ENCODE results near the gene BRINP1.

The BRINP1 gene, protein sequence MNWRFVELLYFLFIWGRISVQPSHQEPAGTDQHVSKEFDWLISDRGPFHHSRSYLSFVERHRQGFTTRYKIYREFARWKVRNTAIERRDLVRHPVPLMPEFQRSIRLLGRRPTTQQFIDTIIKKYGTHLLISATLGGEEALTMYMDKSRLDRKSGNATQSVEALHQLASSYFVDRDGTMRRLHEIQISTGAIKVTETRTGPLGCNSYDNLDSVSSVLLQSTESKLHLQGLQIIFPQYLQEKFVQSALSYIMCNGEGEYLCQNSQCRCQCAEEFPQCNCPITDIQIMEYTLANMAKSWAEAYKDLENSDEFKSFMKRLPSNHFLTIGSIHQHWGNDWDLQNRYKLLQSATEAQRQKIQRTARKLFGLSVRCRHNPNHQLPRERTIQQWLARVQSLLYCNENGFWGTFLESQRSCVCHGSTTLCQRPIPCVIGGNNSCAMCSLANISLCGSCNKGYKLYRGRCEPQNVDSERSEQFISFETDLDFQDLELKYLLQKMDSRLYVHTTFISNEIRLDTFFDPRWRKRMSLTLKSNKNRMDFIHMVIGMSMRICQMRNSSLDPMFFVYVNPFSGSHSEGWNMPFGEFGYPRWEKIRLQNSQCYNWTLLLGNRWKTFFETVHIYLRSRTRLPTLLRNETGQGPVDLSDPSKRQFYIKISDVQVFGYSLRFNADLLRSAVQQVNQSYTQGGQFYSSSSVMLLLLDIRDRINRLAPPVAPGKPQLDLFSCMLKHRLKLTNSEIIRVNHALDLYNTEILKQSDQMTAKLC

GRCh38 chr9:119368681-119369581 lies at the start of gene BRINP1:
Gene BRINP1, minus strand, starts transcription at chr9:119369435. Its CDS starts 56,080 bp downstream, at chr9:119313355.
- peak; percentile 89 for DNase-seq (ENCODE audit: low spot score)

- DNase-seq (ENCODE audit: low spot score) = no peak
Observed at GRCh38 chr9:119418721-119419120, 49.5 kb upstream of the BRINP1 start.

DNA sequence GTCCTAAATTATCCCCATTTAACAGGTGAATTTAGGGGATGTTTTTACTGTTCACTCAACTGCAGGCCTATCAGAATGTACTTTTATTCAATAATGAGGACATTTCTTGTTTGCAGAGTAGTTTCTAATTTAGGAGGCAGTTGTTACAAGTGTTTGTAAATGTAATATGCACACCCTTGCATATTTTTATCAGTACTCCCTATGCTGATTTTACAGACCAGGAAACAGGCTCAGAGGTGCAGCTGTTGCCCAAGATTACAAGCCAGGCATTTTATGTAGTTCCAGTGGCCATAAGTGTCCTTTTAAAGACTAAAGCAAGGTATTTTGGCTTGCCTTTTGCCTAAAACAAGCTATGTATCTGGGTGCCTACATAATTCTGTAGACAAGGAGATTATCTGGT lies 47.6 kb upstream of the BRINP1 start:
- no peak for DNase-seq (ENCODE audit: low spot score)

DNA sequence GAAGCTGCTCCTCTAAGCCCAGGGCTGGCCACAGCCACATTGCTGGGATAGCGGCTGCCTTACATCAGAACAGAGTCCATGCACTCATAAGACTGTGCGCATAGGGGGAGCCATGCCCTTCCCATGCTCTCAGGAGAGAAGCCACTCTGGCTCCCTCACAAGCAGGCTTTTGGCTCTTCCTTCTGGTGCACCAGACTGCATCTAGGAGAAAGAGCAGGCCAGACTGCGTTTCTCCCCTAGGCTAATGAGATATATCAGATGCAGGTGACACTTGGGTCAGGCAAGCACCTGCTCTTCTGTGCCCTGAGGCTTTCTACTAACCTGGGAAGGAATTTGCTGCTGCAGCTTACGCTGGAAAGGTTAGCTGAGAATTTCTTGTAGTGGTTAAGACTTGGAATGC lies 43.2 kb upstream of the BRINP1 start:
- DNase-seq (ENCODE audit: low spot score) = no peak

DNA sequence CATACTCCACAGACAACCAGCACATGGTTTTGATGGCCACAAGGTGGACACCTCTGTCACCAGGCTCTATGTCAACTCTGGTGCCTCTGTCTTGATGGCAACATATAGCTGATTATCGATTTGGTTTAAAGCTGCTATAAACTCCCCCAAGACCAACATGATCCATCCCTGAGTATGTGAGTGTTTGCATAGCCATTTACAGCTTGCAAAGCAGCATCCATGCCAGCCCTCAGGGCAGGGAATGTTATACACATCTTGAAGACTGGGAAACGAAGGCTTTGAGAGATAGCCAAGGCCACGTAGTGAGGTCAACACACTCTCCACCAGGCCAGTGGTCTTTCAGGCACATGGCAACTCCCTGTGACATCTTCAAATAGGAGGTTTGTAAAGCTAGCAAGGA lies 40.3 kb upstream of the BRINP1 start:
- DNase-seq (ENCODE audit: low spot score) = no peak

DNA sequence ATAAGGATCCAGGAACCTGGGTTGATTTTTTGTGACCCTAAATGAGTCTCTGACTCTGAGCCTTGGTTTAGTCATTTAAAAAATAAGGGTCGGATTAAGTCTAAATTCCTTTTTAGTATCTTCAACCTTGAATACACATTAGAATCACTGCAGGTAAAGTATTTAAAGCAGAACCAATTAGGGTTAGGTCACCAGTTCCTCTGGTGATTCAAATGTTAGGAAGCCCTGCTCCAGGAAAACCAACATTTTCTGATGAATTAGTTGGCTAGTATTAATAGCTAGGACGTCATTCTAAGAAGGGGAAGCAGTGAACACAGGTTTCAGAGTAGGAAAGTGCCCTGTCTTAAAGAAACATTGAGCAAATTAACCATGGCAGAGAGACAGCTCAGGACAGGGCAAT lies 31.4 kb upstream of the BRINP1 start:
- DNase-seq (ENCODE audit: low spot score) = no peak

GRCh38 chr9:119398350-119398749 lies 29.1 kb upstream of the BRINP1 start:
- DNase-seq (ENCODE audit: low spot score) = no peak

GRCh38 chr9:119391878-119392277 lies 22.6 kb upstream of the BRINP1 start:
- no peak for DNase-seq (ENCODE audit: low spot score)

DNA sequence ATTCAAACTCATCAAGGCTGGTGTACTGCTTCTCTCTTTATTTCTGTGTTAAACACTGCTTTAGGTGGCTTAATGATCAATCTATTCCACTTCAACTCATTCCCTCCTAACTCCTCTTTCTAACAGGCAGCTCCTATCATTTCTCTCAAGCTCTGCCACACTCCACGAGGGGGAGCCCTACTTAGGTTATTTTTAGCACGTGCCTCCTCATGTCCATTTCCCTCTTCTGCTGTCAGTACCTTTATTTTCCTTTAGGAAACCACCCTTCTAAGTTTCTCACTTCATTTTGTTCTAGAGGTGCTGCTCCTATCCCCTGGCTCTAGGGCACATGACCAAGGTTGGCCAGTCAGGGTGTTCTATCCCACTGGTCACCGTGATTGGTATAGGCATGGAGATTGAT lies 6.7 kb upstream of the BRINP1 start:
- DNase-seq (ENCODE audit: low spot score) = peak; percentile 52

DNA sequence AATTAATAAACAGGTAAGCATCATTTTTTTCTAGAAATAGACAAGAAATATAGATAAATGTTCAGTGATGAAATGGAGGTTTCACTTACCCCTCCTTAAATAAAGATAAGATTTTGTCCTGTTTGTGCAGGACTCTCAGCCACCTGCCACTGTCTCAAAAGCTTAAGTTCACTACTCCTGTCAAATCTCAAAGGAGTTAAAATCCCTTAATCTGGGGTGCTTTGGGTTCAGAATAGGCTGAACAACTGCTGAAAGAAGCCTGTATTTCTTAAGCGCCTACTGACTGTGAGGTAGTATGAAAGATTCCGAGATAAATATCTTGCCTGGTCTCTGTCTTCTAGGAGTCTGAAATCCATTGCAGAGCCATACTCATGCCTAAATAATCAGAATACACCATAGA lies 3.7 kb upstream of the BRINP1 start:
- DNase-seq (ENCODE audit: low spot score) = peak; percentile 56

GRCh38 chr9:119370816-119371215 lies 1.6 kb upstream of the BRINP1 start:
- no peak for DNase-seq (ENCODE audit: low spot score)

GRCh38 chr9:119369680-119370366 lies 588 bp upstream of the BRINP1 start:
- DNase-seq (ENCODE audit: low spot score) = no peak

DNA sequence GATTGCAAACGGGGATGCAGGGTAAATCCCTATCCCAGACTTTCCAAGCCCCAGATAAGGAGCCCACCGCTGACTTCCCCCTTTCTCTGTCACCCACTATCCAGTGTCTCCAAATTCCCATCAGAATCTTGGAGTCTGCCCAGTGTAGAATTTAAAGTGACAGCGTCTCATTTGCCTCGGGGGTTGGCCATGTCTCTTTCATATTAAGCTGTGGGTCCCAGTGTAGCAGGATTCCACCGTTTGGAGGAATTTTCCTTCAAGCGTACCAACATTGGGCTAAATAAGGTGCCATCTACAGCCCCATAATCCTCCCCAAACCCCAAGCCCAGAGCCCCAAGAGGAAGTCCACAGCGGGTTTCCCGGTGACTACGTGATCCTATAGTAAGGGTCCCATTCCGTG lies 1.1 kb downstream of the BRINP1 start:
- DNase-seq (ENCODE audit: low spot score) = no peak

DNA sequence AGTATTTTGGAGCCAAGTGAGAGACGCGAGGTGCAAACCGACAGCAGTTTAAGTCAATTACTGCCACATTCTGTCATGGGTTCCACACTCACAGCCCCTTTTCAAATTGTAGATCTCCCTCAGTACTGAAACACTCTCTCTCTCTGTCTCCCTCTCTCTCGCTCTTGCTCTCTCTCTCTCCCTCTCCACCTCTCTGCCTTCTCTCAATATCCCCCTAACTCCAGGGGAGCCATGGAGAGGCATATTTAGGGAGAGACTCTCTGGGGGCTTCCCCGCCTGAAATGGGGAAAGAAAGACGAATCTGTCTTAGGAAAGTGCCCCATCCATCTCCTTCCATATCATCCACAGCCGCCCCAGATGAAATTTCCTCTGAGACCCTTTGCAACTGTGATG lies 1.6 kb downstream of the BRINP1 start:
- no peak for DNase-seq (ENCODE audit: low spot score)

- no peak for DNase-seq (ENCODE audit: low spot score)
Observed at GRCh38 chr9:119366909-119367682, 2.1 kb downstream of the BRINP1 start.

DNA sequence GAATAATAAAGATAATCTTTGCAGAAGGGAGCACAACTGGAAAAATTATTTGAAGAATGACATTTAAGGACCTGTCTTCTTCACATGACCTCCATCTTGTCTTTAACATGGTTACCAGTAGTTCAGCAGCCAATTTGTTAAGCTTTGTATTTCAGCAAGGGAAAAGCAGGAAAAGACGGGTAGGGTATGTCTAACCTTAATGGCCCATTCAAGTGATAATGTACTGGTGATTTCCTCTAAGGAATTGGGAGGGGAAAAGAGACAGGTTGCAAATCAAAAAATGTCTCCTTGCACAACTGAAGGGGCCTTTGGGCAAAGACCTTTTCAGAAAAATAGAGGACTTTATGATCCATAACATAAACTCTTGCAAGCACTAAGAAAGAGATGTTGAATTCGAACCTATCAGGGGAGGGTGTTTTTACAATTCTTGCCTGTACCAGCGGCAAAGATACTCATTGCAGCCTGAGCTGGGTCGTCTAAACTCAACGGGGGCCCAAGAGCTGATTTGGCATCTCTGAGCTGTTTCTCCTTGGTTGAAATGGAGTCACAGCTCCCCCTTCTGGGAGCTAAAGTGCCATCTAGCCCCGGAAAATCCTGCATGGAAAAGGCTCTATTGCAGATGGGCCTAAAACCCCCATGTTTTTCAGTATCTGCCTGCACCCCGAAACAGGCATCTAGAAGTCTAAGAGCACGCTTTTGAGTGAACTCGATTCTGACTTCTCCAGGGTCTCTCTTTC lies 3.8 kb downstream of the BRINP1 start:
- peak; percentile 73 for DNase-seq (ENCODE audit: low spot score)

GRCh38 chr9:119360237-119360636 lies 9.0 kb downstream of the BRINP1 start:
- DNase-seq (ENCODE audit: low spot score) = no peak

DNA sequence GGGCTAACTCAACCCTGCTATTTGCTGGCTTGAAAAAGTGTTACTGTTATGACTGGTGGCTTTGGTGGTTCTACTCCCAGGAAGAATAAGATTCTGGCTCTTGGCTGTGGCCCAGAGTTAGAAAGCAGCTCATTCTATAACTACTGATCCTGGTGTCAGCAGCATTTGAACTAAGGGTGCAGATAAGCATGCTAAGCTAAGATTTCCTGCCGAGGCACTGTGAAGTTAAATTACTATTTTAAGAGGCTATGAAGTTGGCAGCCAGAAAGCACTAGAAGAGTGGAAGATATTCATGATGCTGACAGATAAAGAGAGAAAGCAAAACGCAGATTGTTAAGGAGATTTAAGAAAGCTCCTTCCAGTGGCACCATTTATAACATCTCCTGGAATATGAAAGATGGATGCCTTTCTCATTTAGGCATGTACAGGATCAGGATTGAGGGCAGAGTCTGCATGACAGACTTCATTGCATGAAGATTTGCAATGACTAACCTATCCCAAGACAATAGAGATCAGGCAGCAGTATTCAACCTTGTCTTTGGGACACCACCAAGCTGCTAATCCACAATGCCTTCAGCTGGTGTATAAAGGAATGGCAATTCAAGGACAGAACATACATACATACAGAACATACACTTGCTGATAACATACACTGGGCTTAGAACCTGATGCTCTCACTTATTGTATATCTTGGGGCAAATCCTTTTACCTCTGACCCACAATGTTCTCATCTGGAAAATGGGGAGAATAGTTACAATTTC lies 11.7 kb downstream of the BRINP1 start:
- no peak for DNase-seq (ENCODE audit: low spot score)

DNA sequence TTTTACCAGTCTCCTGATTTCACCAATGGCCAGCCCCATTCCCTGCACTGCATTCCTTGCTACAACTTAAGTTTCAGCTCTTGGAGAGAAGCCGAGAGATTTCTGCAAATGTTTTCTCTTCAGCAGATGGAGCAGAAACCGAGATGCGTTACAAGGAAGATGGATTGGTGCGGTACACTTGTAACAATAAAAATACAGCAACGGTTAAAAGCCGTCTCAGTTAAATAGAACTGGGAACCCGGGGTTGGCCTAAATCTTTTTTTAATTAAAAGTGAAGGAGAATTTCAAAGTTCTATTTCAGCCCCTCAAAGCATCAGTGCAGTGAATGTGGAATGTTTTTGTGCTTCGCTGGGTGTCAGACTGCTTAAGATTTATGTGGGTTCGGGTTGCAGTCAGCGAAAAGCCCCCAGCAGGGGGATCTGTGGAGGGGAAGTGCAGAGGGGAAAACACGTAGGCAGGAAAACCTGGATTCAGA lies 19.8 kb downstream of the BRINP1 start:
- DNase-seq (ENCODE audit: low spot score) = no peak
